OCI-LY1 (cell line): ENCODE results near the gene SFT2D3.

Experiments used
- H2AFZ ChIP-seq: fragments of 200-600 bp; sonication (generic), shearing (Covaris generic); 2 replicates; pipeline ENCODE4 v1.6.0; 2014; ENCODE audit warnings: antibody characterized with exemption, mild to moderate bottlenecking, low read length
- H3F3A ChIP-seq: fragments of 200-600 bp; sonication (generic), shearing (Covaris generic); 2 replicates; pipeline ENCODE4 v1.6.0; 2014; ENCODE audit warnings: mild to moderate bottlenecking, antibody characterized with exemption, low read length, moderate library complexity; ENCODE audit not compliant: insufficient read depth
- H3K27ac ChIP-seq: fragments of 200-600 bp; sonication (generic); 2 replicates; pipeline ENCODE4 v1.5.1; 2014; ENCODE audit warnings: low read length, mixed run types, mild to moderate bottlenecking, low read depth; ENCODE audit not compliant: poor library complexity, severe bottlenecking
- H3K27me3 ChIP-seq: fragments of 200-600 bp; sonication (generic); 2 replicates; pipeline ENCODE4 v1.6.0; 2014; ENCODE audit warnings: antibody characterized with exemption, mild to moderate bottlenecking, low read length, moderate library complexity; ENCODE audit not compliant: insufficient read depth
- H3K36me3 ChIP-seq: fragments of 200-600 bp; sonication (generic); 2 replicates; pipeline ENCODE4 v1.6.1; 2014; ENCODE audit warnings: mild to moderate bottlenecking, antibody characterized with exemption, low read length, moderate library complexity, mixed read lengths; ENCODE audit not compliant: insufficient read depth
- H3K4me1 ChIP-seq: fragments of 200-600 bp; sonication (generic); 2 replicates; pipeline ENCODE4 v1.5.1; 2014; ENCODE audit warnings: mild to moderate bottlenecking, low read length, moderate library complexity; ENCODE audit not compliant: insufficient read depth, severe bottlenecking
- H3K4me2 ChIP-seq: fragments of 200-600 bp; sonication (generic), shearing (Covaris generic); 2 replicates; pipeline ENCODE4 v1.6.1; 2014; ENCODE audit warnings: low read length
- H3K4me3 ChIP-seq: fragments of 200-600 bp; sonication (generic); 2 replicates; pipeline ENCODE4 v1.5.1; 2014; ENCODE audit warnings: low read length, low read depth, mild to moderate bottlenecking, mixed read lengths; ENCODE audit not compliant: poor library complexity, severe bottlenecking
- H3K79me2 ChIP-seq: fragments of 200-600 bp; shearing (Covaris generic); 2 replicates; pipeline ENCODE4 v1.6.1; 2016; ENCODE audit warnings: mixed run types, low read length, mixed read lengths; ENCODE audit not compliant: insufficient read depth
- H3K9ac ChIP-seq: fragments of 200-600 bp; sonication (generic), shearing (Covaris generic); 2 replicates; pipeline ENCODE4 v1.6.1; 2014; ENCODE audit warnings: mild to moderate bottlenecking, low read length, mixed read lengths
- H3K9me2 ChIP-seq: fragments of 200-600 bp; sonication (generic), shearing (Covaris generic); 2 replicates; pipeline ENCODE4 v1.6.1; 2014; ENCODE audit warnings: low read depth, mild to moderate bottlenecking, low read length, mixed read lengths
- H3K9me3 ChIP-seq: fragments of 200-600 bp; shearing (Covaris generic); 2 replicates; pipeline ENCODE4 v1.6.1; 2014; ENCODE audit warnings: low read length, mixed read lengths
- H4K20me1 ChIP-seq: fragments of 200-600 bp; sonication (generic), shearing (Covaris generic); 2 replicates; pipeline ENCODE4 v1.6.0; 2016; ENCODE audit warnings: mild to moderate bottlenecking, low read length; ENCODE audit not compliant: insufficient read depth
- EZH2 ChIP-seq: fragments of 200-600 bp; sonication (generic), shearing (Covaris generic); IDR thresholded peaks from 2 replicates; pipeline ENCODE4 v1.8.0; 2017; ENCODE audit warnings: borderline replicate concordance, mixed run types, mild to moderate bottlenecking, antibody characterized with exemption, low read length, moderate library complexity, mixed read lengths
- TF ChIP-seq, protein P1 (sequence below): fragments of 200-600 bp; sonication (generic), shearing (Covaris generic); IDR thresholded peaks from 2 replicates; pipeline ENCODE4 v1.5.1; 2017; ENCODE audit warnings: mild to moderate bottlenecking, antibody characterized with exemption, low read length, moderate library complexity, mixed read lengths

The SFT2D3 gene

DNA sequence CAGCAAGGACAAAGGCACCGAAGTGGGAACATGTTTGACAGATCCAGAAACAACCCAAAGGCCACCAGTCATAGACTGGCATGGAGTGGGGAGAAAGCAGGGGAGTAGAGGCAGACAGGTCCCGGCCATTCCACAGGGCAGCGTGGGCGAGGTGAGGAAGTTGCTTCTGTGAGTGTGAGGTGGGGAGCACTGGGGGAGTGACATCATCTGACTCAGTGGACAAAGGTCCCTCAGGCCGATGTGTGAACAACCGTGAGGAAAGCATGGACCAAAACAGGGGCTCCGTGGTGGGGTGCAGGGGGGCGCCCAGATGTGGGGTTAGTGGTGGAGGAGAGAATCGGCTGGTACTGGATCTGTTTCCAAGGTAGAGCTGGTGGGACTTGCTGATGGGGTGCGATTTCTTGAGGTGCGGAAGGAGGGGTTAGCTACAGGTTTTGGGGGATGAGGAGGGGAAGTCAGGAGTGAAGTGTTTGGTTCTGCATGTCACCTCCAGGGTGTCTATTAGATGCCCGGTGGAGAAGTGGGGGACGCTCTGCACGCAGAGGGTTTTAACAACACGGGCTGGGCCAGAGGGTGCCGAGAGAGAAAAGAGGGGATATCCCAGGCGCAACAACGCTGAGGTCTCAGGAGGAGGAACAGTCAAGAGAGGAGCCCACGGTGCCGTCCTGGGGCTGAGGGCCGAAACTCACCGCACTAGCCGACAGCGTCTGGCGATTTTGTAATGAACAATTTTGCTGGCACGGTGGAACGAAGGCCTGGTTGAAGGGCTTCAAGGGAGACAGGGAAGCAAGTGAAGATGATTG lies 2.5 kb upstream of the SFT2D3 start:
- H3K4me2 ChIP-seq = no peak overlapping the region
- no peaks in the 10 kb centered on the region for H3F3A ChIP-seq
- no peak overlapping the region for H3K27ac ChIP-seq
- peaks cover 27% of the 10 kb centered on the region for H3K4me1 ChIP-seq
- no peaks in the 10 kb centered on the region for H3K27me3 ChIP-seq
- H2AFZ ChIP-seq = no peak overlapping the region
- H3K79me2 ChIP-seq = no peaks in the 10 kb centered on the region
- no peak overlapping the region for H3K4me3 ChIP-seq
- H3K36me3 ChIP-seq = peaks cover 11% of the 10 kb centered on the region
- no peaks in the 10 kb centered on the region for H4K20me1 ChIP-seq
- no peaks in the 10 kb centered on the region for H3K9me2 ChIP-seq
- no peak overlapping the region for H3K9ac ChIP-seq
- TF ChIP-seq EZH2 = no peak
- TF ChIP-seq, protein P1, sequence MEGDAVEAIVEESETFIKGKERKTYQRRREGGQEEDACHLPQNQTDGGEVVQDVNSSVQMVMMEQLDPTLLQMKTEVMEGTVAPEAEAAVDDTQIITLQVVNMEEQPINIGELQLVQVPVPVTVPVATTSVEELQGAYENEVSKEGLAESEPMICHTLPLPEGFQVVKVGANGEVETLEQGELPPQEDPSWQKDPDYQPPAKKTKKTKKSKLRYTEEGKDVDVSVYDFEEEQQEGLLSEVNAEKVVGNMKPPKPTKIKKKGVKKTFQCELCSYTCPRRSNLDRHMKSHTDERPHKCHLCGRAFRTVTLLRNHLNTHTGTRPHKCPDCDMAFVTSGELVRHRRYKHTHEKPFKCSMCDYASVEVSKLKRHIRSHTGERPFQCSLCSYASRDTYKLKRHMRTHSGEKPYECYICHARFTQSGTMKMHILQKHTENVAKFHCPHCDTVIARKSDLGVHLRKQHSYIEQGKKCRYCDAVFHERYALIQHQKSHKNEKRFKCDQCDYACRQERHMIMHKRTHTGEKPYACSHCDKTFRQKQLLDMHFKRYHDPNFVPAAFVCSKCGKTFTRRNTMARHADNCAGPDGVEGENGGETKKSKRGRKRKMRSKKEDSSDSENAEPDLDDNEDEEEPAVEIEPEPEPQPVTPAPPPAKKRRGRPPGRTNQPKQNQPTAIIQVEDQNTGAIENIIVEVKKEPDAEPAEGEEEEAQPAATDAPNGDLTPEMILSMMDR = no peak
- no peaks in the 10 kb centered on the region for H3K9me3 ChIP-seq

DNA sequence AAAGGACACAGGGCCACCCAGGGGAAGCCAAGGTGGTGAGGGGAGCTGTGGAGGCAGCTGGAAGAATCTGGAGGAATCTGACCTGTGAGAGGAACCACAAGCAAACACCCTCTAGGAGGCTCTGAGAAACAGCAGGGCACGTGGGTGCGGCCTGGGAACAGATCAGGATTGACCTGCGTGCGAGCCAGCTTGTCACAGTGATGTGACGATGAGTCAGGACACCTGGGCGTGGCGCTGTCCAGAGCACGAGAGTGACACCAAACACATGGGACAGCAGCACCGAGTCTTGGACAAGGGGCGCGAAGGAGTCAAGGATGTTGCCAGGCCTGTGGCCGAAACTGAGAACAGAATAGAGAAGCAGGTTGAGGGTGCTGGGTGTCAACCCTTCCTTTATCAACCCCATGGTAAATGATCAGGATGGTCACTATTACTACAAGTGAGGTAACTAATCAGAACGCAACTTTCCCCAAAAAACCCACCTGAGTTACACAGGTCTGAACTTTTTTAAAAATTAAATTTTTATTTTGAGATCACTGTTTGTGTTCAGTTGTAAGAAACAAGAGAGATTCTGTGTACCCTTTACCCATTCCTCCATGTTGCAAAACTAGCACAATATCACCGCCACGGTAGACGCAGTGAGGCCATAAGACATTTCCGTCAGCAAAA lies 637 bp upstream of the SFT2D3 start:
- H3K27ac ChIP-seq = peak overlapping the region; percentile 57
- H2AFZ ChIP-seq = no peak overlapping the region

DNA sequence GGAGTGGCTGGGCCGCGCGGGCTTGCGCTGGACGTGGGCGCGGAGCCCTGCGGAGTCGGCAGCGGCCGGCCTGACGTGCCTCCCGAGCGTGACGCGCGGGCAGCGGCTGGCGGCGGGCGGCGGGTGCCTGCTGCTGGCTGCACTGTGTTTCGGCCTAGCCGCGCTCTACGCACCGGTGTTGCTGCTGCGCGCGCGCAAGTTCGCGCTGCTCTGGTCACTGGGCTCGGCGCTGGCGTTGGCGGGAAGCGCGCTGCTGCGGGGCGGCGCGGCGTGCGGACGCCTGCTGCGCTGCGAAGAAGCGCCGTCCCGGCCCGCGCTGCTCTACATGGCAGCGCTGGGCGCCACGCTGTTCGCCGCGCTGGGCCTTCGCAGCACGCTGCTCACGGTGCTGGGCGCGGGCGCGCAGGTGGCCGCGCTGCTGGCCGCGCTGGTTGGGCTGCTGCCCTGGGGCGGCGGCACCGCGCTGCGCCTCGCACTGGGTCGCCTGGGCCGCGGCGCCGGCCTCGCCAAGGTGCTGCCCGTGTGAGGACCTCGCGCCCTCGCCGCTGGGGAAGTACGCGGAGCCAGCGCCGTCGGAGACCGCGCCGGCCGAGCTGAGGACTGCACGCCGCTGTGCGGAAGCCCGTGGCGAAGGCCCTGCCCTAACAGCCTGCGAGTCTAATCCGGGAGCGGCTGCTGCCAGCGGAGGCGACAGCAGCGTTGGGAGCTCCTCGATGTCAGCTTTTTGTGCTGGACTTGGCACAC lies 526 bp downstream of the SFT2D3 start:
- no peaks in the 10 kb centered on the region for H3K27me3 ChIP-seq
- H3K36me3 ChIP-seq = peaks cover 41% of the 10 kb centered on the region
- no peaks in the 10 kb centered on the region for H3F3A ChIP-seq
- no peaks in the 10 kb centered on the region for H3K79me2 ChIP-seq
- H3K9me3 ChIP-seq = no peaks in the 10 kb centered on the region
- H2AFZ ChIP-seq = no peak overlapping the region
- H4K20me1 ChIP-seq = no peaks in the 10 kb centered on the region
- peak overlapping the region; percentile 80 for H3K4me3 ChIP-seq
- peak overlapping the region; percentile 1 for H3K27ac ChIP-seq
- H3K9me2 ChIP-seq = no peaks in the 10 kb centered on the region
- TF ChIP-seq, protein P1 = no peak; the same call in 1 of the 2 replicates
- TF ChIP-seq EZH2 = no peak
- peaks cover 27% of the 10 kb centered on the region for H3K4me1 ChIP-seq
- peak overlapping the region; percentile 83 for H3K9ac ChIP-seq
- peak overlapping the region; percentile 98 for H3K4me2 ChIP-seq

More for the DNA sequence above, 637 bp upstream of the SFT2D3 start:
- H3K4me2 ChIP-seq = peak overlapping the region; percentile 98
- H3F3A ChIP-seq = no peaks in the 10 kb centered on the region
- TF ChIP-seq, protein P1 = no peak
- no peak for TF ChIP-seq EZH2
- H3K9me3 ChIP-seq = no peaks in the 10 kb centered on the region
- no peaks in the 10 kb centered on the region for H3K9me2 ChIP-seq
- peak overlapping the region; percentile 80 for H3K4me3 ChIP-seq
- H3K9ac ChIP-seq = peak overlapping the region; percentile 83
- no peaks in the 10 kb centered on the region for H3K27me3 ChIP-seq
- peaks cover 30% of the 10 kb centered on the region for H3K36me3 ChIP-seq
- peaks cover 27% of the 10 kb centered on the region for H3K4me1 ChIP-seq
- no peaks in the 10 kb centered on the region for H3K79me2 ChIP-seq
- H4K20me1 ChIP-seq = no peaks in the 10 kb centered on the region
